Trophoblast cell (in vitro differentiated cells and primary cell): Measurements from ENCODE around the gene TP73.

Source experiments
- DNase-seq, 2 donors: peaks; one replicate each; pipeline ENCODE4 v3.0.0-alpha.2; 2016
- H2AFZ ChIP-seq: 2 replicates; pipeline ENCODE4 v1.6.1; 2013; ENCODE audit warnings: low read length, moderate library complexity, mild to moderate bottlenecking; ENCODE audit not compliant: insufficient read depth, poor library complexity
- H2AK5ac ChIP-seq: 2 replicates; pipeline ENCODE4 v1.6.1; 2013; ENCODE audit warnings: mild to moderate bottlenecking, low read length
- H2BK120ac ChIP-seq: 2 replicates; pipeline ENCODE4 v1.6.1; 2013; ENCODE audit warnings: low read length, mild to moderate bottlenecking, moderate library complexity; ENCODE audit not compliant: insufficient read depth, poor library complexity
- H2BK12ac ChIP-seq: 2 replicates; pipeline ENCODE4 v1.6.1; 2013; ENCODE audit warnings: mild to moderate bottlenecking, low read length, moderate library complexity
- H2BK5ac ChIP-seq: 2 replicates; pipeline ENCODE4 v1.6.1; 2013; ENCODE audit warnings: low read length, low read depth, moderate library complexity, mild to moderate bottlenecking; ENCODE audit not compliant: poor library complexity
- H3K14ac ChIP-seq: 2 replicates; pipeline ENCODE4 v1.6.1; 2013; ENCODE audit warnings: mild to moderate bottlenecking, low read length
- H3K18ac ChIP-seq: 2 replicates; pipeline ENCODE4 v1.6.1; 2013; ENCODE audit warnings: mild to moderate bottlenecking, low read length
- H3K23ac ChIP-seq: 2 replicates; pipeline ENCODE4 v1.6.1; 2013; ENCODE audit warnings: low read length
- H3K27ac ChIP-seq: 2 replicates; pipeline ENCODE4 v1.5.1; 2013; ENCODE audit warnings: low read depth, mild to moderate bottlenecking, inconsistent platforms, low read length, moderate library complexity
- H3K27me3 ChIP-seq: 2 replicates; pipeline ENCODE4 v1.6.1; 2013; ENCODE audit warnings: inconsistent platforms, mild to moderate bottlenecking, low read length, moderate library complexity; ENCODE audit not compliant: insufficient read depth
- H3K36me3 ChIP-seq, 2 experiments: 1 replicate in 1 of 2; 2 replicates in 1 of 2; pipeline ENCODE4 v1.6.1; 2013; ENCODE audit warnings: low read length in 2 of 2, mild to moderate bottlenecking in 2 of 2, moderate library complexity in 1 of 2; ENCODE audit not compliant: insufficient read depth in 2 of 2, control insufficient read depth in 1 of 2
- H3K4ac ChIP-seq: 2 replicates; pipeline ENCODE4 v1.6.1; 2013; ENCODE audit warnings: low read depth, mild to moderate bottlenecking, low read length, moderate library complexity
- H3K4me1 ChIP-seq, 2 experiments: 1 replicate in 1 of 2; 2 replicates in 1 of 2; pipeline ENCODE4 v1.6.1; 2013; ENCODE audit warnings: low read length in 2 of 2, mild to moderate bottlenecking in 2 of 2, moderate library complexity in 1 of 2; ENCODE audit not compliant: insufficient read depth in 2 of 2, control insufficient read depth in 1 of 2
- H3K4me2 ChIP-seq: 2 replicates; pipeline ENCODE4 v1.6.1; 2013; ENCODE audit warnings: inconsistent platforms, mild to moderate bottlenecking, low read length, moderate library complexity
- H3K4me3 ChIP-seq: 2 replicates; pipeline ENCODE4 v1.5.1; 2013; ENCODE audit warnings: mild to moderate bottlenecking, low read depth, low read length, inconsistent platforms
- H3K79me1 ChIP-seq: one replicate; pipeline ENCODE4 v1.6.1; 2013; ENCODE audit warnings: low read length
- H3K79me2 ChIP-seq: 2 replicates; pipeline ENCODE4 v1.6.1; 2013; ENCODE audit warnings: low read length, mild to moderate bottlenecking; ENCODE audit not compliant: control insufficient read depth, insufficient read depth, poor library complexity
- H3K9ac ChIP-seq: 2 replicates; pipeline ENCODE4 v1.6.1; 2013; ENCODE audit warnings: mild to moderate bottlenecking, low read length
- H3K9me3 ChIP-seq: 2 replicates; pipeline ENCODE4 v1.6.1; 2013; ENCODE audit warnings: low read depth, mild to moderate bottlenecking, control low read depth, inconsistent platforms, low read length; ENCODE audit not compliant: insufficient read depth
- H4K12ac ChIP-seq: 2 replicates; pipeline ENCODE4 v1.6.1; 2013; ENCODE audit warnings: low read depth, mild to moderate bottlenecking, low read length, moderate library complexity
- H4K8ac ChIP-seq: 2 replicates; pipeline ENCODE4 v1.6.1; 2013; ENCODE audit warnings: low read depth, mild to moderate bottlenecking, low read length, moderate library complexity
- H4K91ac ChIP-seq: one replicate; pipeline ENCODE4 v1.6.1; 2013; ENCODE audit warnings: low read depth, mild to moderate bottlenecking, low read length, moderate library complexity
- WGBS: extraction: QIAGEN DNeasy Blood & Tissue Kit; methylation state at CpG from one replicate; pipeline ENCODE4 v1.1.7; 2013; ENCODE audit warnings: missing lambda C conversion rate; ENCODE audit not compliant: insufficient read length, insufficient coverage; ENCODE audit errors: extremely low coverage; 5-methylcytosine and 5-hydroxymethylcytosine counted together

Gene TP73

DNA sequence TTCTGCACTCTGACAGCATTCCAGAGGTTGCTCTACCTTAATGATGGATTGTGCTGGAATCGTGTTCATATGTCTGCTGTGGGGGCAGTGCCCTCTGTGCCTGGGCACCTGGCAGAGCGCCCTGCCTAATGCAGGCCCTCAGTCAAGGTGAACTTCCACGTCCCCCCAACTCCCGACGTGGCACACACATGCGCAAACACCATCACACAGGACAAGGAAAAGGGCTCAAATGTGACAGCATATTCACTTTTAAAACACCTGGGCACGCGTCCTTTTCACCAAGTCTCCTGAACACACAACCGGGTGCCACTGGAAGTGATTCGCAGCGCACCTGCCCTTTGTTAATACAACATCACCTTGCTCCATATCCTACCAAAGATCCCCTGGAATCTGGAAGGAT, 15.8 kb upstream of the TP73 start:
- Histone ChIP-seq H2BK12ac (no peak overlapping the region), H3K27ac (no peak overlapping the region), H2BK5ac (no peak overlapping the region), H3K36me3 (peaks cover 48 to 69% of the 10 kb centered on the region in 2 experiments), H2BK120ac (no peak overlapping the region), H3K4me1 (no peaks in the 10 kb centered on the region), H3K14ac (no peak overlapping the region), H3K79me2 (no peaks in the 10 kb centered on the region), H3K18ac (no peak overlapping the region), H4K91ac (no peak overlapping the region), H2AFZ (no peak overlapping the region), H4K12ac (no peak overlapping the region), H2AK5ac (no peak overlapping the region), H3K9ac (no peak overlapping the region), H3K4me2 (no peak overlapping the region), H3K23ac (no peak overlapping the region), H3K9me3 (peaks cover 1% of the 10 kb centered on the region), H3K79me1 (no peaks in the 10 kb centered on the region), H3K27me3 (no peaks in the 10 kb centered on the region), H3K4me3 (no peak overlapping the region), H4K8ac (no peak overlapping the region), H3K4ac (no peak overlapping the region)
- no CpG with 5 or more reads among the region's 11 CpGs for WGBS
- no peak for DNase-seq

DNA sequence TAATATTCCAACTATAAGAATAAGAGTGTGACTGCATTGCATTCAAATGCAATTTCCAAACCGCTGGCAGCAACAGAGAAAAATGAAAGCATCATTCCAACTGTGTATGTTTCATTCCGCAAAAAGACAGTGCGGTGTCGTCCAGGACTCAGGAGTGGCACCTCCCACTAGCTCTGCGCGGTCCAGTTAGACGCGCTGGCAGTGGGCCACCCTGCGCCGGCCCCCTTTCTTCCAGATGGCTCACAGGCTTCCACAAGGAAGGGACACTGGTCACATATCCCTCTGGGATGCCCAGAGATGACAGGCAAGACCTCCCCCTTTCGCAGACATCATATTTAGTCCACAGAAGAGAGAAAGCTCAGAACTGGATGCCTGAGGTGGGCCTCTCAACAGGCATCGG, 14.3 kb upstream of the TP73 start:
- peak in 1 of 2 donors; percentile 47 for DNase-seq
- H3K14ac ChIP-seq, result no peak overlapping the region
- no peak overlapping the region for H2AFZ ChIP-seq
- no peaks in the 10 kb centered on the region for H3K4me1 ChIP-seq
- H3K9ac ChIP-seq, result no peak overlapping the region
- WGBS, result no CpG with 5 or more reads among the region's 12 CpGs
- no peak overlapping the region for H2AK5ac ChIP-seq
- H3K27ac ChIP-seq, result no peak overlapping the region
- H3K4me2 ChIP-seq, result no peak overlapping the region
- no peak overlapping the region for H2BK12ac ChIP-seq
- no peak overlapping the region for H4K12ac ChIP-seq
- no peak overlapping the region for H3K18ac ChIP-seq
- no peak overlapping the region for H3K4me3 ChIP-seq
- no peaks in the 10 kb centered on the region for H3K27me3 ChIP-seq
- H2BK120ac ChIP-seq, result no peak overlapping the region
- peaks cover 44 to 60% of the 10 kb centered on the region in 2 experiments for H3K36me3 ChIP-seq
- no peak overlapping the region for H3K4ac ChIP-seq
- H3K79me2 ChIP-seq, result no peaks in the 10 kb centered on the region
- peaks cover 1% of the 10 kb centered on the region for H3K9me3 ChIP-seq
- H3K79me1 ChIP-seq, result no peaks in the 10 kb centered on the region
- H4K8ac ChIP-seq, result no peak overlapping the region
- no peak overlapping the region for H4K91ac ChIP-seq
- H3K23ac ChIP-seq, result no peak overlapping the region
- no peak overlapping the region for H2BK5ac ChIP-seq

DNA sequence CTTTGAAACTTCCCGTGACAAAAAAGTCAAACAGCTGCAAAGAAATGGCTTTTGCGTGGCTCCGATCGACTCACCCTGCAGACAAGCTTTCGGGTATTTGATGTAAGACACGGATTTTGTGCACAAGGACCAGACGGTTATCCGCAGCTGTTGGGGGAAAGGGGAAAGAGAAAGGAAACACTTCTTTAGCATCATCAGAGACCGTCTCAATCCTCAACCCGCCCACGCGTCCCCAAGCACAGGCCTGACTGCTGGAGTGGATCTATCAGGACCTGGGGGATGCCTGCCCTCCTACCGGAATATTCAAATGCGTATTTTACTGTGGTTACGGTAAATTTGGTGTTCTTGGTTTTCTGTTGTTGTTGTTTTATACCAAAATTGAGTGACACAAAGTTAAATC, 13.6 kb upstream of the TP73 start:
- Histone ChIP-seq H4K91ac (no peak overlapping the region), H3K4me2 (no peak overlapping the region), H2BK12ac (no peak overlapping the region), H3K79me2 (no peaks in the 10 kb centered on the region), H3K4me1 (no peaks in the 10 kb centered on the region), H4K8ac (no peak overlapping the region), H3K23ac (no peak overlapping the region), H3K79me1 (no peaks in the 10 kb centered on the region), H2AK5ac (no peak overlapping the region), H2BK120ac (no peak overlapping the region), H2BK5ac (no peak overlapping the region), H3K27ac (no peak overlapping the region), H3K18ac (no peak overlapping the region), H2AFZ (no peak overlapping the region), H4K12ac (no peak overlapping the region), H3K4ac (no peak overlapping the region), H3K9ac (no peak overlapping the region), H3K14ac (no peak overlapping the region), H3K9me3 (peaks cover 1% of the 10 kb centered on the region), H3K36me3 (peaks cover 40 to 58% of the 10 kb centered on the region in 2 experiments), H3K27me3 (no peaks in the 10 kb centered on the region), H3K4me3 (no peak overlapping the region)
- DNase-seq, result no peak
- no CpG with 5 or more reads among the region's 15 CpGs for WGBS

DNA sequence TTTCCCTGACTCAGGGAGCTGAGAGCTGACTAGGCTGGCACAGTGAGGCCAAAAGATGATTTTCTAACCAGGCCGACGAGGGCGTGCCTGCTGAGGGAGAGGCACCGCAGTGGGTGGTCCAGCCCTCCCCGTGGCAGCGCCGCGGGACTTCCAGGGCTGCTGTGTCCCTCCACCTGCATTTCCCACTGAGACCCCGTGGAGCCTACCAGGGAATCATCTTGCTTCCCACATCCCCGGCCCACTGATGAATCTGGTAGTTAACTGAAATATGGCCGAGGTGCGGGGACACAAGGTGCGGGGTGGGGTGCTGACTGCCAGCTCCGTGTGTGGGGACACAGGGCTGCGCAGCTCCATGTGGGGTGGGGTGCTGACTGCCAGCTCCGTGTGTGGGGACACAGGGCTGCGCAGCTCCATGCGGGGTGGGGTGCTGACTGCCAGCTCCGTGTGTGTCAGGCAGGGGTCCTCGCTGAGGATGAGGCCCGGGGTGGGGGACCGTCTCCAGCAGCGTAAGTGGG, 12.9 kb upstream of the TP73 start:
- Histone ChIP-seq H3K4me2 (no peak overlapping the region), H2AFZ (no peak overlapping the region), H4K8ac (no peak overlapping the region), H3K79me1 (no peaks in the 10 kb centered on the region), H3K4ac (no peak overlapping the region), H3K27me3 (no peaks in the 10 kb centered on the region), H3K27ac (no peak overlapping the region), H3K9me3 (peaks cover 1% of the 10 kb centered on the region), H3K18ac (no peak overlapping the region), H3K4me1 (no peaks in the 10 kb centered on the region), H3K9ac (peak overlapping the region; percentile 56), H3K36me3 (peaks cover 33 to 52% of the 10 kb centered on the region in 2 experiments), H2BK5ac (no peak overlapping the region), H4K91ac (no peak overlapping the region), H2AK5ac (no peak overlapping the region), H3K14ac (no peak overlapping the region), H4K12ac (no peak overlapping the region), H2BK12ac (no peak overlapping the region), H3K79me2 (no peaks in the 10 kb centered on the region), H3K4me3 (no peak overlapping the region), H2BK120ac (no peak overlapping the region), H3K23ac (no peak overlapping the region)
- no CpG with 5 or more reads among the region's 23 CpGs for WGBS
- no peak for DNase-seq
